NB4 (cell line): ENCODE data around the gene KIRREL3.

Experiments
- DNase-seq: peaks from one replicate; pipeline ENCODE4 v3.0.0; 2010; ENCODE audit warnings: low read depth
- H3K4me3 ChIP-seq: one replicate; pipeline ENCODE4 v1.5.1; 2011; ENCODE audit warnings: mild to moderate bottlenecking, low read depth, low read length, moderate library complexity
- MYC ChIP-seq: IDR thresholded peaks from 2 replicates; pipeline ENCODE4 v1.6.1; 2011; ENCODE audit warnings: low read depth, low read length
- POLR2A ChIP-seq: IDR thresholded peaks from 2 replicates; pipeline ENCODE4 v1.6.1; 2011; ENCODE audit warnings: mild to moderate bottlenecking; ENCODE audit not compliant: insufficient read length; ENCODE audit errors: extremely low read depth
- TF ChIP-seq, protein P1 (sequence below): IDR thresholded peaks from one replicate; pipeline ENCODE4 v1.5.1; 2012; ENCODE audit warnings: low read depth, low read length
- TF ChIP-seq, protein P2 (sequence below): IDR thresholded peaks from 2 replicates; pipeline ENCODE4 v1.6.1; 2011; ENCODE audit warnings: low read depth, low read length

Gene KIRREL3

DNA sequence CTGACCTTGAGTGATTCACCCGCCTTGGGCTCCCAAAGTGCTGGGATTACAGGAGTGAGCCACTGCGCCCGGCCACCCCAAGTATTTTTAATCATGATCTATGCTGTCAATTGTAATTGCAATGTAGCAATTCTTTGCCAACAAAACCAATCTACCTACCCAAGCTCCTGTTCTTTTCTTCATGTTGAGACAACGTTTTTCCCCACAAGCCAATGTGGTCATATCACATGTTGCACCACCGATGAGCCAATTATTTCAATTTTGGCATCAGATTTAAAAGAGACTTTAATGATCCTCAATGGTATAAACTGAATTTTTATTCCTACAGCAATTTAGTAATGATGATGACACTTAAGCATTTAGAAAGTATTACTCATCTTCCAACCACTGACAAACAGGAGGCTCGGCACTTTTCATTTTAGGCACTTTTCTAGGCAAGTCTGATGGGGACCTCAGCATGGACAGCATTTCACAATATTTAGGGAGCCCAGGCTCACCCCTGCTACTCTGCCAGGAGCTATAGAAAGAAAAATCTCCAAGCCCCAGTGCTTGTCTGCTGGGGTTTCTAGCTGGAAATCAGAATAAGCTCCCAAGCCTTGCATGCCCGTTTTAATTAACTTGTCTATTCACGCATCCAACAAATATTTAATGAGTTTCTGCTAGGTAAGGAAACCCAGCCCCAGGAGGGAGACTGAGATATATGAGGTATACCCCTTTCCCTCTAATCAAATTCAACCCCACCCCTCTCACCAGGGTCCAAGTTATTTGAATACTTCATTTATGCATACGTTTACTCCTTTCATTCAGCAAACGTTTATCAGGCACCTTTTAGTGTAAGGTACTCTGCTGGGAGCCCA lies 353.6 kb downstream of the KIRREL3 start:
- no peak overlapping the region for H3K4me3 ChIP-seq
- DNase-seq: no peak
- TF ChIP-seq, protein P1, sequence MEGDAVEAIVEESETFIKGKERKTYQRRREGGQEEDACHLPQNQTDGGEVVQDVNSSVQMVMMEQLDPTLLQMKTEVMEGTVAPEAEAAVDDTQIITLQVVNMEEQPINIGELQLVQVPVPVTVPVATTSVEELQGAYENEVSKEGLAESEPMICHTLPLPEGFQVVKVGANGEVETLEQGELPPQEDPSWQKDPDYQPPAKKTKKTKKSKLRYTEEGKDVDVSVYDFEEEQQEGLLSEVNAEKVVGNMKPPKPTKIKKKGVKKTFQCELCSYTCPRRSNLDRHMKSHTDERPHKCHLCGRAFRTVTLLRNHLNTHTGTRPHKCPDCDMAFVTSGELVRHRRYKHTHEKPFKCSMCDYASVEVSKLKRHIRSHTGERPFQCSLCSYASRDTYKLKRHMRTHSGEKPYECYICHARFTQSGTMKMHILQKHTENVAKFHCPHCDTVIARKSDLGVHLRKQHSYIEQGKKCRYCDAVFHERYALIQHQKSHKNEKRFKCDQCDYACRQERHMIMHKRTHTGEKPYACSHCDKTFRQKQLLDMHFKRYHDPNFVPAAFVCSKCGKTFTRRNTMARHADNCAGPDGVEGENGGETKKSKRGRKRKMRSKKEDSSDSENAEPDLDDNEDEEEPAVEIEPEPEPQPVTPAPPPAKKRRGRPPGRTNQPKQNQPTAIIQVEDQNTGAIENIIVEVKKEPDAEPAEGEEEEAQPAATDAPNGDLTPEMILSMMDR: no peak
- TF ChIP-seq, protein P2, sequence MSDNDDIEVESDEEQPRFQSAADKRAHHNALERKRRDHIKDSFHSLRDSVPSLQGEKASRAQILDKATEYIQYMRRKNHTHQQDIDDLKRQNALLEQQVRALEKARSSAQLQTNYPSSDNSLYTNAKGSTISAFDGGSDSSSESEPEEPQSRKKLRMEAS: no peak
- TF ChIP-seq MYC (no peak), POLR2A (no peak)

DNA sequence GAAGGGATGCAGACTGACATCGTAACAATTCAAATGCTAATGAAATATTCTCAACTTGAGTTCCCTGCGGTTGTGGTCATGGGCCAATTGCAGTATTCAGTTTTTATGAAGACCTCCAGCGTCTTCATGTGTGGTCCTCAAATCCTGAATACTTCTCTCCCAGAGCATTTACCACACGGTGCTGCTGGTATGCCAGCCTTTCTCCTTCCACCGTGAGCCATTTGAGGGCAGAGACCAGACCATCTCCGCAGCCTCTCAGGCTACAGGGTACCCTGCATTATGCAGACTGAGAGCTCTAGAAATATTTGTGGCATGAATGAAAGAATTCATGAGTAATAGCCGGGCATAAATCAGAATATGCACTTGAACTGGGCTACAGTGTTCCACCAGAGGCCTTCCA lies 355.4 kb downstream of the KIRREL3 start:
- DNase-seq: no peak
- H3K4me3 ChIP-seq: no peak overlapping the region
- TF ChIP-seq, protein P2: no peak
- TF ChIP-seq POLR2A (no peak), MYC (no peak)

DNA sequence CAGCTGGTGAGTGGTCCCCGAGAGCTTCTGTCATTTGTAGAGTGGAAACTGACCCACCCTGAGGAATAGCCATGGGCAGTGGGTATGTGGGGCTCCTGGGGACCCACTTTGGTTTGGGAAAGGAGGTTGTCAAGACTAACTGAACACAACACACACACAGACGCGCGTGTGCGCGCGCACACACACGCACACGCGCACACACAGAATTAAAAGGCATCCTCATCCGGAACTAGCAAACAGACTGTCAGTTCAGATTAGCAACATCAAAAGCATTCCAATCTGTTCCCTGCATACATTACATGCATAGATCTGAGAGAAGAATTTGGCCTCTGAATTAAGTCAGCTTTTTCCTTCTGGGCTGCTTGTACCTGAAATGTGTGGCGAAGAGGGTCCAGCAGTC lies 360.4 kb downstream of the KIRREL3 start:
- no peak overlapping the region for H3K4me3 ChIP-seq
- TF ChIP-seq, protein P1: no peak
- TF ChIP-seq, protein P2: no peak
- TF ChIP-seq POLR2A (no peak), MYC (no peak)
- no peak for DNase-seq

DNA sequence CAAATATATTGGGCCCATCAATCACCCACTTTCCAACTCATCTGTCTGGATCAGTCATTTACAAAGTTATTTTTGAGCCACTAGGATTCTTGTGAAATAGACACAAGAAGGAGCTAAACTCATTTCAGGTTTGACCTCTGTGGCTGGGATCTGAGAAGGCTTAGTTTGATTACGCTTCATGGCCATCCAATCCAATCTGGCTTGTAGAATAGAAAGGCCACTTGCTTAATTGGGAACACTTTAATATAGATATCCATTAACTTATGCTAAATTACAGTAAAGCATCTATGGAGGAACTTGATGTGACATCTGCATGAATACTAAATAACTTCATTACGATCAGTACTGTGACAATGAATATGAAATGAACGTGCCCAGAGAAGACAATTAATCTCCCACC lies 360.9 kb downstream of the KIRREL3 start:
- no peak overlapping the region for H3K4me3 ChIP-seq
- DNase-seq: no peak
- TF ChIP-seq, protein P1: no peak
- TF ChIP-seq POLR2A: no peak
- no peak for TF ChIP-seq MYC
- TF ChIP-seq, protein P2: no peak

DNA sequence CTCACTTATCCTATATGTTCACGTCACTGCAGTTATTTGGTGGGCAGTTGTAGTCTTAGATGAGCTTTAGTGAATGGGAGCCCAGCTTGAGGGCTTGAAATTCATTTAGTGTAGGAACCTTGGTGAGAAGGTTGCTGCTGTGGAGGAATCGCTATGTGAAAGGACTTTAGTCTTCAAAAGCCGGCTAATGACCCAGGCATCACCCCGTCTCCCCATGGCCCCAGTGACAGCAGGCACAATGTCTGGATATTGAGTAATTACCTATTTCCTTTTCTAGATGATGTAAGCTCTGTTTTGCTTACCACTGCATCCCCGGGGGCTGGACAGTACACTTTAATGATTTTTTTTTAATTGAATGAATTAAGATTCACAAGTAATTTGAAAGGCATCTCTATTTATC lies 361.9 kb downstream of the KIRREL3 start:
- TF ChIP-seq, protein P2: no peak
- no peak for TF ChIP-seq MYC
- TF ChIP-seq POLR2A: no peak
- TF ChIP-seq, protein P1: no peak
- H3K4me3 ChIP-seq: no peak overlapping the region
- DNase-seq: no peak

DNA sequence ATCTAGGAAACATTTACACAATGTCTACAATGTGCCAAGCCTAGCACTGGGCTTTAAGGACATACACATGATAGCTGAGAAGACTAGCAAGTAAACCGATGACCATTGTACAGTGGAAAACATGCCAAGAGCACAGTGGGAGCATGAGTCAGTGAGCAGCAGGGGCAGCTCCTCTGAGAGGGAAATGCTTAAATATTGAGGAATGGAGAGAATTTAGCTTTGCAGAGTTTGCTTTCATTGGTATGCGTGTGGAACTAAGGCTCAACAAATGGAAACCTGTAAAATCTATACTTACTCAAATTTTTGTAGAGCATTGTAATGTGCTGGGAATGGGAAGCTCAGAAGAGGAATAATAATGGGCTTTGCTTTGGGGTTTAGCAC lies 362.8 kb downstream of the KIRREL3 start:
- H3K4me3 ChIP-seq: no peak overlapping the region
- TF ChIP-seq MYC (no peak), POLR2A (no peak)
- TF ChIP-seq, protein P1: no peak
- TF ChIP-seq, protein P2: no peak
- DNase-seq: no peak
